Measurements from ENCODE around the gene OR2M2.

The OR2M2 gene

GRCh38 chr1:248174521-248174920 is at the start of gene OR2M2:
Gene OR2M2 (plus strand): TSS chr1:248174821. CDS start chr1:248179986, 5,165 bp downstream.
- in situ Hi-C loops (cut with MboI; ENCODE audit: low sequenced_read_pairs): no loop called here

GRCh38 chr1:248127653-248128052 is 47.0 kb upstream of the OR2M2 start:
- in situ Hi-C loops (cut with MboI; ENCODE audit: low sequenced_read_pairs): no loop called here

GRCh38 chr1:248136811-248137210 is 37.8 kb upstream of the OR2M2 start:
- in situ Hi-C loops (cut with MboI; ENCODE audit: low sequenced_read_pairs): no loop called here

- in situ Hi-C loops (cut with MboI; ENCODE audit: low sequenced_read_pairs): no loop called here
These were observed 33.8 kb upstream of the OR2M2 start for GRCh38 chr1:248140846-248141245.

- in situ Hi-C loops (cut with MboI; ENCODE audit: low sequenced_read_pairs): no loop called here
These were observed 31.3 kb upstream of the OR2M2 start for GRCh38 chr1:248143311-248143710.

- in situ Hi-C loops (cut with MboI; ENCODE audit: low sequenced_read_pairs): no loop called here
These were observed 30.0 kb upstream of the OR2M2 start, which contains the start of gene OR2M5 for GRCh38 chr1:248144513-248145198. Gene OR2M5 (plus strand): TSS chr1:248145148. CDS start chr1:248145148, 0 bp downstream.

GRCh38 chr1:248152056-248152827 is 22.4 kb upstream of the OR2M2 start:
- in situ Hi-C loops (cut with MboI; ENCODE audit: low sequenced_read_pairs): no loop called here

GRCh38 chr1:248155927-248156326 is 18.7 kb upstream of the OR2M2 start:
- in situ Hi-C loops (cut with MboI; ENCODE audit: low sequenced_read_pairs): no loop called here

- in situ Hi-C loops (cut with MboI; ENCODE audit: low sequenced_read_pairs): no loop called here
These were observed 15.9 kb upstream of the OR2M2 start for GRCh38 chr1:248158758-248159157.

GRCh38 chr1:248164031-248164430 is 10.6 kb upstream of the OR2M2 start:
- in situ Hi-C loops (cut with MboI; ENCODE audit: low sequenced_read_pairs): no loop called here

GRCh38 chr1:248165186-248165585 is 9.4 kb upstream of the OR2M2 start:
- in situ Hi-C loops (cut with MboI; ENCODE audit: low sequenced_read_pairs): no loop called here

GRCh38 chr1:248183996-248184395 is 9.4 kb downstream of the OR2M2 start:
- in situ Hi-C loops (cut with MboI; ENCODE audit: low sequenced_read_pairs): no loop called here

GRCh38 chr1:248187363-248187762 is 12.7 kb downstream of the OR2M2 start:
- in situ Hi-C loops (cut with MboI; ENCODE audit: low sequenced_read_pairs): no loop called here

- in situ Hi-C loops (cut with MboI; ENCODE audit: low sequenced_read_pairs): no loop called here
These were observed 14.4 kb downstream of the OR2M2 start for GRCh38 chr1:248189026-248189425.

- in situ Hi-C loops (cut with MboI; ENCODE audit: low sequenced_read_pairs): no loop called here
These were observed 19.5 kb downstream of the OR2M2 start for GRCh38 chr1:248194117-248194516.

GRCh38 chr1:248196965-248197364 is 22.3 kb downstream of the OR2M2 start, which contains the start of gene OR2M3:
Gene OR2M3 (plus strand): TSS chr1:248197265. CDS start chr1:248203068, 5,803 bp downstream.
- in situ Hi-C loops (cut with MboI; ENCODE audit: low sequenced_read_pairs): no loop called here

GRCh38 chr1:248215880-248216279 is 41.3 kb downstream of the OR2M2 start:
- in situ Hi-C loops (cut with MboI; ENCODE audit: low sequenced_read_pairs): no loop called here

- in situ Hi-C loops (cut with MboI; ENCODE audit: low sequenced_read_pairs): no loop called here
These were observed 50.9 kb downstream of the OR2M2 start for GRCh38 chr1:248225537-248225936.

- in situ Hi-C loops (cut with MboI; ENCODE audit: low sequenced_read_pairs): no loop called here
These were observed 54.8 kb downstream of the OR2M2 start for GRCh38 chr1:248229360-248229908.

Measured in HL-60/S4 treated with retinoic acid at 250 ng/mL for 4 days and 3 days (cell line).